GM19043 (cell line): ENCODE data around the gene PCDHGB4.
"Not testable (repeated sequence)": the region's sequence is repeated elsewhere in the genome, so short reads cannot be mapped to it uniquely, and the experiment has no call there.

Experiments
- ATAC-seq: cut with Tn5 transposase; IDR thresholded peaks from one replicate; pipeline ENCODE4 v1.9.1; 2021; ENCODE audit warnings: low read depth; ENCODE audit not compliant: unreplicated experiment

The PCDHGB4 gene

GRCh38 chr5:141387557-141388311 lies at the start of gene PCDHGB4:
PCDHGB4 (plus strand) TSS chr5:141387698; CDS start chr5:141387885, 187 bp downstream.
- ATAC-seq, result not testable (repeated sequence)

- ATAC-seq, result no peak
These were observed 48.8 kb upstream of the PCDHGB4 start, which contains the start of gene PCDHGA2 for GRCh38 chr5:141338538-141339306. PCDHGA2 (plus strand) TSS chr5:141338760.

GRCh38 chr5:141340781-141341354 lies 46.6 kb upstream of the PCDHGB4 start:
- ATAC-seq, result not testable (repeated sequence)

GRCh38 chr5:141342773-141343172 lies 44.7 kb upstream of the PCDHGB4 start:
- no peak for ATAC-seq

DNA sequence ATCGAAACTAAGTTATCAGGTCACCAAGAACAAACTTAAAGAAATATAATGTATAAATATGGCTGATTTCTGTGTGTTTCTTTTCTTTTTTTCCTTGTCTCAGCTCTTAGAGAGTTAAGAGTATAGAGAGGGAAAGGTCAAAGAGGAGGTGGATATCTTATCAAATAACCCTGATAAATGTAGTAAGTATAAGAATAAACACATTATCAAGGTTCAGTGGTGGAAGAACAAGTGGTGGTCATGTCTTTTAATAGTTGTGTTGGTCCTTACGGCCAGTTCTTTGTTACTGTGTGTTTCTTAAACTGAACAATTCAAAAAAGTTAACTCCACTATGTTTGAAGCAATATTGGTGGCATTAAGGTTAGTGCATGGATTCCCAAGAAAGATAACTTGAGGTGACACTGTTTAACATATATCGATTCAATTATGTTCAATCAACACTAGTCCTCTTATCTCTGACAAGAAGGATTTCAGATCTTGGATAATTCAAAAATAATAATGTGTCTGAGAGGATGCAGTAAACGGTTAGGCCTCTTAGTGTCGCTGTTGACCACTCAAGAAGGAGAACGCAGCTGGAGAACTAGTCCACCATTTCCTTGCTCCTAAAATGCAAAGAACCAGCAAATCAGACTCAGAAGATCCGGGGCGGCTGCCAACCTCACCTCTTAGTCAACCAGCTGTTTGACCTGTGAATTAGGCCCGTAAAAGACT lies 44.1 kb upstream of the PCDHGB4 start, which contains the start of gene PCDHGA3:
PCDHGA3 (plus strand) TSS at position 588 of the 711 bp plus-strand sequence. CDS start 205 bp downstream, outside the sequence.
- no peak for ATAC-seq

GRCh38 chr5:141343953-141344463 lies 43.5 kb upstream of the PCDHGB4 start:
- no peak for ATAC-seq

DNA sequence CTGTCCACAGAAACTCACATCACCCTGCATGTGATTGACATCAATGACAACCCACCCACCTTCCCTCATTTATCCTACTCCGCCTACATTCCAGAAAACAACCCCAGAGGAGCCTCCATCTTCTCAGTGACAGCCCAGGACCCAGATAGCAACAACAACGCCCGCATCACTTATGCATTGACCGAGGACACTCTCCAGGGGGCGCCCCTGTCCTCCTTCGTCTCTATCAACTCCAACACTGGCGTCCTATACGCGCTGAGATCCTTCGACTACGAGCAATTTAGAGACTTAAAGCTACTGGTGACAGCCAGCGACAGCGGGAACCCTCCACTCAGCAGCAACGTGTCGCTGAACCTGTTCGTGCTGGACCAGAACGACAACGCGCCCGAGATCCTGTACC lies 42.2 kb upstream of the PCDHGB4 start:
- no peak for ATAC-seq

- not testable (repeated sequence) for ATAC-seq
These were observed 41.5 kb upstream of the PCDHGB4 start for GRCh38 chr5:141346017-141346416.

DNA sequence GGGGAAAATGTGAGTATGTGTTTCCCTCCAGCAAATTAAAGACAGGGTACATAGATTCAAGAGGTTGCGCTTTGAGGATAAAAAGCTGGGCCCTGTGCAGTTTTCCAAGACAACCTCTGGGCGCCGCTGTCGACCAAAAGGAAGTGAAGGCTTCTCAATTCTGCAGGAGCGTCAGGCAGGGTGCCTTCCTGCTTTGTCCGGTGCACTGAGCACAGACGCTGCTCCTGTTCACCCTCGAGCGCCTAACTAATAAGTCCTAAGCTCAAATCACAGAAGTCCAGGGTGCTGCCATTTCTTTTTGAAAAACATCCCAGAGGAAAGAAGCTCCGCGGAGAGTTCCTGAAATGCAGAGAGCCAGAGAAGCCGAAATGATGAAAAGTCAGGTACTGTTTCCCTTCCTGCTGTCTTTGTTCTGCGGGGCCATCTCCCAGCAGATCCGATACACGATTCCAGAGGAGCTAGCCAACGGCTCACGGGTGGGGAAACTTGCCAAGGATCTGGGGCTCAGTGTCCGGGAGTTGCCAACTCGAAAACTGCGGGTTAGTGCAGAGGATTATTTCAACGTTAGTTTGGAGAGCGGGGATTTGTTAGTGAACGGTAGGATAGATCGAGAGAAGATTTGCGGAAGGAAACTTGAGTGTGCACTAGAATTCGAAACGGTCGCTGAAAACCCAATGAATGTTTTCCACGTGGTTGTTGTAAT lies 37.4 kb upstream of the PCDHGB4 start, which contains the start of gene PCDHGB1:
PCDHGB1 (plus strand) TSS at position 183 of the 703 bp plus-strand sequence; CDS start at position 345, 162 bp downstream.
- ATAC-seq, result no peak

- no peak for ATAC-seq
These were observed 35.9 kb upstream of the PCDHGB4 start for GRCh38 chr5:141351591-141351990.

GRCh38 chr5:141354900-141355469 lies 32.5 kb upstream of the PCDHGB4 start, which contains the start of gene PCDHGA4:
PCDHGA4 (plus strand) TSS chr5:141355021; CDS start chr5:141355108, 87 bp downstream.
- ATAC-seq, result no peak

- no peak for ATAC-seq
These were observed 31.9 kb upstream of the PCDHGB4 start for GRCh38 chr5:141355641-141356040.

- no peak for ATAC-seq
These were observed 31.4 kb upstream of the PCDHGB4 start for GRCh38 chr5:141356133-141356532.

- no peak for ATAC-seq
These were observed 30.5 kb upstream of the PCDHGB4 start for GRCh38 chr5:141356950-141357349.

GRCh38 chr5:141359790-141360426 lies 27.6 kb upstream of the PCDHGB4 start, which contains the start of gene PCDHGB2:
PCDHGB2 (plus strand) TSS chr5:141359994; CDS start chr5:141360136, 142 bp downstream.
- ATAC-seq, result no peak

DNA sequence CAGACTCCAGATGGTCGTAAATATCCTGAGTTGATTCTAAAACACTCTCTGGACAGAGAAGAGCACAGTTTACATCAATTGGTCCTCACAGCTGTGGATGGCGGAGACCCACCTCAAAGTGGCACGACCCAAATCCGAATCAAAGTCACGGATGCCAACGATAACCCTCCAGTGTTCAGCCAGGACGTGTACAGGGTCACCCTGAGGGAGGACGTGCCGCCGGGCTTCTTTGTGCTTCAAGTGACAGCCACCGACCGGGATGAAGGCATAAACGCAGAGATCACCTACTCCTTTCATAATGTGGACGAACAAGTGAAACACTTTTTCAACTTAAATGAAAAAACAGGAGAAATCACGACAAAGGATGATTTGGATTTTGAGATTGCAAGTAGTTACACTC lies 26.8 kb upstream of the PCDHGB4 start:
- ATAC-seq, result no peak

- no peak for ATAC-seq
These were observed 24.8 kb upstream of the PCDHGB4 start for GRCh38 chr5:141362719-141363118.

DNA sequence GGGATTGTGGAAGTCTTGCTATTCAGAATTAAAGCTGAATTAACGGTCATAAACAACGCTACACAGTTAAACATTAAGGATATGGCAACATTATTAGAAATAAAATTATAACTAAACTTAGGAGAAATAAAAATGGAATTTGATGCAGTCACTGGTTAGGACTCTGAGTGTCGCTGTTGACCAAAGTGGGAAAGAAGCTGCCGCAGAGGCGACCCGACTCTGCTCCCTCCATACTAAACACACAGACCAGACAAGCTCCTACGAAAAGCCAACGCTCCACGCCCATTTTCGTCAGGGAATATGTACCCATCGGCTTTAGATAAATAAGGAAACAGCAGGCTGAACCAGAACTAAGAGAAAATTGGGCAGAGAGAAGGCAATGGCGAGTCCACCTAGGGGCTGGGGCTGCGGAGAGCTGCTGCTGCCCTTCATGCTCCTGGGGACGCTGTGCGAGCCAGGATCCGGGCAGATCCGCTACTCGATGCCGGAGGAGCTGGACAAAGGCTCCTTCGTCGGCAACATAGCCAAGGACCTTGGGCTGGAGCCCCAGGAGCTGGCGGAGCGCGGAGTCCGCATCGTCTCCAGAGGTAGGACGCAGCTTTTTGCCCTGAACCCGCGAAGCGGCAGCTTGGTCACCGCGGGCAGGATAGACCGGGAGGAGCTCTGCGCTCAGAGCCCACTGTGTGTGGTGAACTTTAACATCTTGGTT lies 23.4 kb upstream of the PCDHGB4 start, which contains the start of gene PCDHGA5:
PCDHGA5 (plus strand) TSS at position 211 of the 709 bp plus-strand sequence; CDS start at position 380, 169 bp downstream.
- no peak for ATAC-seq
